ENCODE results near the gene SLX4. TPM values are rescaled to one million over a fixed set of nuclear protein-coding genes. Genes with fewer than 3 reads are reported as not detected.

Gene SLX4
- total RNA-seq, 1 experiment from 2014 or later: 4.8 TPM

DNA sequence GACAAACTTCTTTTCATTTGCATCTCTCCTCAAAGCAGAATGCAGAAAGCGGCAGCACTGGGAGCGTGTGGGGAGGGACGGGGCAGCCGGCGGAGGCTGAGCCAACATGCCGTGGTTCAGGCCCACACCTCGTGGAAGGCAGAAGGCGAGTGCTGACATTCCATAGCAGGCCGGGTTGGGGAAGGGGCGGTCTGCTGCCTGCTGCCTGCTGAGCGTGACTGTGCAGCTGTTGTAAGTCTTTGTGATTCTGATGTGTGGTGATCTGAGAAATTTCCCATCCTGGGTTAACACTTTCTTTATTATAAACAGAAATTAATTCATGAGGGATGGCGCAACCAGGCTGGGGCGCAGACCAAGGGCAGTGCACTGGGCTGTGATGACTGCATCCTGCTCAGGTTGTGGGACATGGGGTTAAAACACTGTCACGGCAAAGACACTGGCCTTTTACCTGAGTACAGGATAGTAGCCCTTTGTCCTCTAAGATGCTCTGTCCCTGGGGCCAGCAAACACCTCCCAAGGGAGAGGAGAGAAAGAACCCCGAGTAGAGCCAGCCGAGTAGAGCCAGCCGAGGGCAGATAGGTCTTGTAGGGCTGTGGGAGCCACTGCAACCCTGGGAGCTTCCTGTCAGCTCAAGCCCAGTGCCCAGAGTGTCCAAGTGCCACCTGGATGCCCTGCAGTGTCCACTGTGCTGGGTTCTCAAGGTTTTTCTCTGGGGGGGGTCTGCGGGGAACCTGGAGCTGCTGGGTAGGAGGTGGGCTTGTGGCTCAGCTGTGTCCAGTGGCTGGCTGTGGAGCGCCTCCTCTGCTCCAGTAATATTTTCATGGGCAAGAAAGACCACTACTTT lies 34.3 kb upstream of the SLX4 start:
- Histone ChIP-seq H3K27me3 (no peaks in the 10 kb centered on the region), H3K4me3 (no peak overlapping the region), H3K9me3 (no peaks in the 10 kb centered on the region), H3K36me3 (no peaks in the 10 kb centered on the region; the same call in 1 of the 2 replicates)
- no peak for DNase-seq

- H3K9me3 ChIP-seq: no peaks in the 10 kb centered on the region
- no peaks in the 10 kb centered on the region for H3K27me3 ChIP-seq
- no peak for DNase-seq
- H3K36me3 ChIP-seq: no peaks in the 10 kb centered on the region; the same call in 1 of the 2 replicates
- no peak overlapping the region for H3K4me3 ChIP-seq
Measured at GRCh38 chr16:3645108-3645503, 33.7 kb upstream of the SLX4 start.

GRCh38 chr16:3643095-3643730 lies 31.8 kb upstream of the SLX4 start:
- DNase-seq: no peak
- Histone ChIP-seq H3K4me3 (no peak overlapping the region), H3K36me3 (no peaks in the 10 kb centered on the region; the same call in 1 of the 2 replicates), H3K9me3 (no peaks in the 10 kb centered on the region), H3K27me3 (no peaks in the 10 kb centered on the region)

- no peaks in the 10 kb centered on the region for H3K9me3 ChIP-seq
- H3K36me3 ChIP-seq: no peaks in the 10 kb centered on the region; the same call in 1 of the 2 replicates
- no peak for DNase-seq
- H3K4me3 ChIP-seq: no peak overlapping the region
- no peaks in the 10 kb centered on the region for H3K27me3 ChIP-seq
Measured at GRCh38 chr16:3642397-3643094, 31.1 kb upstream of the SLX4 start.

DNA sequence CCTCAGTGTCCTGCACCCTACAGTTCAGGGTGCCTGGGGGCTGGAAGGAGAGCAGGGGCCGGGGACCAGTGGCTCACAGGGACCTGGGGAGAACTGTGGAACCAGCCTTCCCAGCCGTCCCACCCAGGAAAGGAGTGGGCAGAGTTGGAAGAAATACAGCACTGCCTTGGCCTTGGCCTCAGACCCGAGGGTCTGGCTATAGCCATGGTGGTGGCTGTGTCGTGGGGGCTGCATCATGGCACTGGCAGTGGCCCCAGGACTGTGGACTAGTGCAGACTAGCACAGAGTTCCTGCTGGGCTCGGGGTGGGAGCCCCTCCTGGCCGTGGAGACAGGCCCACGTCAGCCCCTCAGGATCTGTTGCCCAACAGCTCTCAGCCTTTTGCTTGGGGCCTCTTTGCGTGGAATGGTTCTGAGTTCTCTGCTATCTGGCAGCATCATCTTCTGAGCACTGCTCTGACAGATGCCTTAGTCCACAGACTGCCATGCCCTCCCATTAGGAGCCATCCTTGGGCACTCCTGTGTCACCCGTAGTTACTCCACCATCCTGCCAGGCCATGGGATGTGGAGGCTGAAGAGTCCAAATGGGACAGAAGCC lies 30.5 kb upstream of the SLX4 start:
- no peaks in the 10 kb centered on the region; the same call in 1 of the 2 replicates for H3K36me3 ChIP-seq
- H3K4me3 ChIP-seq: no peak overlapping the region
- H3K9me3 ChIP-seq: no peaks in the 10 kb centered on the region
- H3K27me3 ChIP-seq: no peaks in the 10 kb centered on the region
- no peak for DNase-seq

DNA sequence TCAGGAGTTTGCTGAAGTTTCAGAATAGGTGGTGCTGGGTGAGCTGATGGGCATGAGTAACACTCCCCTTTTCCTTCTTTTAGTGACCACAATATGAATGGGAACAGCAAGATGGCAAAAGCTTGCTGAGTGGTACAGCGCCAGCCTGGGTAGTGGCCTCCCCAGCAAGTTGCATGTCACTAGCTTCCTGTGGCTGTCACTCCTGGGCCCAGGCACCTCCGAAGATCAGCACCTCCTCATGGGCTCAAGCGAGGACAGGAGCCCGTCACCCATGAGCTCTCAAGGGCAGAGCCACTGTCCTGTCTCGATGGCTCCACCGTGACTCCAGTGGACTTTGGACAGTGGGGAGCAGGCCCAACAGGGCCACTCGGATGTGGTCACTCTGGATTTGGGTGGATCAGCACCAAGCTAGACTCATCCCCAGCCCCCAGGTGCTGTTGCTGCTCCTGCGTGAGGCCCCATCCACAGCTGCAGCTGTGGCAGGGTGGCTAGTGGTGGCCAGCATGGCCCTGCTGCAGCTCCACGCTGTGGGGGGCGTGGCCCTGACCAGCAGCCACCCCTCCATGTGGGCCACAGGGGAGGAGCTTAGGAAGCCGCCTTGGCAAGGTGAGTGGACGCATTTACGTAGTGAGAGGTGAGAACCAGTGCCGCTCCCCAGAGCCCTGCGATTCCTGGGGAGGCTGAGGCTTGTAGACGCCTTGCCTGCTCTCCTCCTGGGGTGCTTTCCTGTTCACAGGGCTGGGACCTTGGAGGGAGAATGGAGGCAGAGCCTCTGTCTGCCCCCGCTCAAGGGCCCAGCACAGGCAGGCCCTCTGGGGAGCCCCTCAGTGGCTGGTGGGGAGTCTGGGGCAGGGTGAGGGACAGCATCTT lies 29.5 kb upstream of the SLX4 start:
- no peak overlapping the region for H3K4me3 ChIP-seq
- no peak for DNase-seq
- H3K9me3 ChIP-seq: no peaks in the 10 kb centered on the region
- no peaks in the 10 kb centered on the region for H3K27me3 ChIP-seq
- no peaks in the 10 kb centered on the region; the same call in 1 of the 2 replicates for H3K36me3 ChIP-seq

GRCh38 chr16:3640207-3640606 lies 28.8 kb upstream of the SLX4 start:
- Histone ChIP-seq H3K9me3 (no peaks in the 10 kb centered on the region), H3K27me3 (no peaks in the 10 kb centered on the region), H3K36me3 (no peaks in the 10 kb centered on the region; the same call in 1 of the 2 replicates), H3K4me3 (no peak overlapping the region)
- DNase-seq: no peak

DNA sequence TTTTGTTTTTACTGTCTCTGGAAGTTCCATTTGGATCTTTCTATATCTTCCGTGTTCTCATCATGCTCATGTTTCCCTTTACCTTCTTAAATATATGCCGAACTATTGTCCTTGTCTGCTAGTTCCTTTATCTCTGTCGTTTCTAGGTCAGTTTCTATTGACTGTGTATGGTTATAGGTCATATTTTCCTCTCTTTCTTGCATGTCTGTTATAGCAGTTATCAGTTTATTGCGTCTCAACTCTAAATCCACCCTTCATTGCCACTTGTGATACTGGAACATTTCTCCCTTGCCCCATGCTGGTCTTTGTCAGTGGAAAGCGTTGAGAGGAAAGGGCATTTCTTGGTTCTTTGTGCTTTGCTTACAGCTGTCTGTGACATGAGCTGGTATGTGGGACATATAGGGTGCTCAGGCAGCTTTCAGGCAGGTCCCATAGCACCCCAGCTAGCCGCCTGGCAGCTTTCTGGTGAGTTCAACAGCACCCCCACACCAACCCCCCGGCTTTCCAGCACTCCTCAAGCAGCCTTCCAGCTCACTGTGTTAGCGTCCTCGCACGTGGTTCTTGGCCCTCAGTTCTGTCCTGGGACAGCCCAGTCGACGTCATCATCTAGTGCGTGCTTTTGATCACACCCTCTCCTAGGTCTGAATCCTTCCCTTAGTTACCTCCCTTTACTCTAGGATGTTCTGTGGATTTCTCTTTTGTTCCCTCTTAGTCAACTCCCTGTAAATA lies 27.7 kb upstream of the SLX4 start:
- Histone ChIP-seq H3K9me3 (no peaks in the 10 kb centered on the region), H3K27me3 (no peaks in the 10 kb centered on the region), H3K36me3 (no peaks in the 10 kb centered on the region; the same call in 1 of the 2 replicates), H3K4me3 (no peak overlapping the region)
- DNase-seq: no peak

- Histone ChIP-seq H3K4me3 (no peak overlapping the region), H3K9me3 (no peaks in the 10 kb centered on the region), H3K36me3 (no peaks in the 10 kb centered on the region; the same call in 1 of the 2 replicates), H3K27me3 (no peaks in the 10 kb centered on the region)
- no peak for DNase-seq
Measured at GRCh38 chr16:3637371-3637923, 26.0 kb upstream of the SLX4 start.

- no peak overlapping the region for H3K4me3 ChIP-seq
- no peaks in the 10 kb centered on the region for H3K9me3 ChIP-seq
- no peak for DNase-seq
- no peaks in the 10 kb centered on the region for H3K36me3 ChIP-seq
- H3K27me3 ChIP-seq: no peaks in the 10 kb centered on the region
Measured at GRCh38 chr16:3625911-3626732, 14.7 kb upstream of the SLX4 start.

- H3K27me3 ChIP-seq: no peaks in the 10 kb centered on the region
- no peaks in the 10 kb centered on the region for H3K36me3 ChIP-seq
- no peak overlapping the region for H3K4me3 ChIP-seq
- DNase-seq: no peak
- no peaks in the 10 kb centered on the region for H3K9me3 ChIP-seq
Measured at GRCh38 chr16:3625331-3625730, 13.9 kb upstream of the SLX4 start.

DNA sequence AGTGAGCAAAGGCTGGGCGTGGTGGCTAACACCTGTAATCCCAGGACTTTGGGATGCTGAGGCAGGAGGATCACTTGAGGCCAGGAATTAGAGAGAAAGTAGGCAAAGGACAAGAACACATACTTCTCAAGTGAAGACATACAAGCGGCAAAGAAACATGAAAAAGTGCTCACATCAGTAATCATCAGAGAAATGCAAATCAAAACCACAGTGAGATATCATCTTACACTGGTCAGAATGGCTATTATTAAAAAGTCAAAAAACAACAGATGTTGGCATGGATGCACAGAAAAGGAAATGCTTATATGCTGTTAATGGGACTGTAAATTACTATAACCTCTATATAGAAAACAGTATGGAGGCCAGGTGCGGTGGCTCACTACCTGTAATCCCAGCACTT lies 12.2 kb upstream of the SLX4 start:
- H3K27me3 ChIP-seq: no peaks in the 10 kb centered on the region
- no peaks in the 10 kb centered on the region for H3K9me3 ChIP-seq
- DNase-seq: no peak
- no peaks in the 10 kb centered on the region for H3K36me3 ChIP-seq
- H3K4me3 ChIP-seq: no peak overlapping the region

GRCh38 chr16:3618769-3619141 lies 7.3 kb upstream of the SLX4 start:
- Histone ChIP-seq H3K4me3 (no peak overlapping the region), H3K9me3 (no peaks in the 10 kb centered on the region), H3K36me3 (peaks cover 19% of the 10 kb centered on the region), H3K27me3 (no peaks in the 10 kb centered on the region)
- DNase-seq: no peak

GRCh38 chr16:3612510-3613466 lies 1.4 kb upstream of the SLX4 start:
- DNase-seq: no peak
- peak overlapping the region; percentile 95 for H3K4me3 ChIP-seq
- H3K27me3 ChIP-seq: no peaks in the 10 kb centered on the region
- no peaks in the 10 kb centered on the region for H3K9me3 ChIP-seq
- H3K36me3 ChIP-seq: peaks cover 28% of the 10 kb centered on the region

All from MG63 (cell line).